Measurements from ENCODE around the gene STAT1. TPM values are rescaled to one million over a fixed set of nuclear protein-coding genes. Genes with fewer than 3 reads are reported as not detected.

Gene STAT1
- total RNA-seq, 1 donor from 2014 or later, result 61.7 TPM

DNA sequence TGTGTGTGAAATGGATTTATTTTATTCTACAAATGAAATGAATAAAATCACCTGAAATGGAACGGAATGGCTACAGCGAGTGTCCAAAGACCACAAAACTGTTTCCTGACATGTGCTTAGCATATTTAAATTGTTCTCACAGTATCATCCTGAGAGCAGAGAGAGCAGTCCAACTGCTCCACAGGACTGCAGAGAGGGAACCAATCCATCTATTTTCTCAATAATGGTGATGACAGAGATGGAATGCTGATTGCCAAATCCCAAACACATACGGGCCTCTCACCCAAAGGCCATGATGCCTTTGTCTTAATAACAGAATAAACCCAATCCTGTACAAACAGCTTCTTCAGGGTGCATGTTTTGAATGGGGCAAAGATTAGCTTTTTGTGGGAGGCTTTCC is 41.1 kb downstream of the STAT1 start:
- no peak overlapping the region for H3K4me3 ChIP-seq
- H3K9me3 ChIP-seq (ENCODE audit: low read depth), result no peaks in the 10 kb centered on the region
- no peak overlapping the region for H3K9ac ChIP-seq
- no peaks in the 10 kb centered on the region for H3K79me2 ChIP-seq (ENCODE audit: low read depth)
- no peaks in the 10 kb centered on the region for H3F3A ChIP-seq (ENCODE audit: low read depth)
- Mint-ChIP-seq H3K4me3 (no peak overlapping the region), H3K4me1 (no peaks in the 10 kb centered on the region), H3K9me3 (no peaks in the 10 kb centered on the region), H3K27ac (no peak overlapping the region), H3K36me3 (peaks cover 31% of the 10 kb centered on the region), H3K27me3 (ENCODE audit: insufficient read depth, low read depth) (no peaks in the 10 kb centered on the region)
- no peak overlapping the region for H3K4me2 ChIP-seq
- no peak overlapping the region for H3K27ac ChIP-seq
- H3K4me1 ChIP-seq, result no peaks in the 10 kb centered on the region
- no peaks in the 10 kb centered on the region for H3K27me3 ChIP-seq
- no peaks in the 10 kb centered on the region for H4K20me1 ChIP-seq (ENCODE audit: low read depth)
- no peak for DNase-seq (ENCODE audit: low spot score)
- H2AFZ ChIP-seq (replicated peaks), result no peak overlapping the region
- peaks cover 3% of the 10 kb centered on the region for H3K36me3 ChIP-seq
- TF ChIP-seq, protein P1, sequence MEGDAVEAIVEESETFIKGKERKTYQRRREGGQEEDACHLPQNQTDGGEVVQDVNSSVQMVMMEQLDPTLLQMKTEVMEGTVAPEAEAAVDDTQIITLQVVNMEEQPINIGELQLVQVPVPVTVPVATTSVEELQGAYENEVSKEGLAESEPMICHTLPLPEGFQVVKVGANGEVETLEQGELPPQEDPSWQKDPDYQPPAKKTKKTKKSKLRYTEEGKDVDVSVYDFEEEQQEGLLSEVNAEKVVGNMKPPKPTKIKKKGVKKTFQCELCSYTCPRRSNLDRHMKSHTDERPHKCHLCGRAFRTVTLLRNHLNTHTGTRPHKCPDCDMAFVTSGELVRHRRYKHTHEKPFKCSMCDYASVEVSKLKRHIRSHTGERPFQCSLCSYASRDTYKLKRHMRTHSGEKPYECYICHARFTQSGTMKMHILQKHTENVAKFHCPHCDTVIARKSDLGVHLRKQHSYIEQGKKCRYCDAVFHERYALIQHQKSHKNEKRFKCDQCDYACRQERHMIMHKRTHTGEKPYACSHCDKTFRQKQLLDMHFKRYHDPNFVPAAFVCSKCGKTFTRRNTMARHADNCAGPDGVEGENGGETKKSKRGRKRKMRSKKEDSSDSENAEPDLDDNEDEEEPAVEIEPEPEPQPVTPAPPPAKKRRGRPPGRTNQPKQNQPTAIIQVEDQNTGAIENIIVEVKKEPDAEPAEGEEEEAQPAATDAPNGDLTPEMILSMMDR (IDR thresholded peaks at IDR 0.05), result no peak
- TF ChIP-seq EZH2 (IDR thresholded peaks at IDR 0.05), result no peak
- no peak for TF ChIP-seq EZH2phosphoT487 (IDR thresholded peaks at IDR 0.05)

GRCh38 chr2:190972213-190972612 is 41.8 kb downstream of the STAT1 start:
- Histone ChIP-seq H3K36me3 (peaks cover 3% of the 10 kb centered on the region), H3K4me3 (no peak overlapping the region), H3K79me2 (ENCODE audit: low read depth) (no peaks in the 10 kb centered on the region), H3K27me3 (no peaks in the 10 kb centered on the region), H3K27ac (no peak overlapping the region), H3K9ac (no peak overlapping the region), H3K9me3 (ENCODE audit: low read depth) (no peaks in the 10 kb centered on the region), H2AFZ (replicated peaks) (no peak overlapping the region), H4K20me1 (ENCODE audit: low read depth) (no peaks in the 10 kb centered on the region), H3K4me1 (no peaks in the 10 kb centered on the region), H3F3A (ENCODE audit: low read depth) (no peaks in the 10 kb centered on the region), H3K4me2 (no peak overlapping the region)
- DNase-seq (ENCODE audit: low spot score), result no peak
- TF ChIP-seq, protein P1 (IDR thresholded peaks at IDR 0.05), result no peak
- no peak for TF ChIP-seq EZH2 (IDR thresholded peaks at IDR 0.05)
- TF ChIP-seq EZH2phosphoT487 (IDR thresholded peaks at IDR 0.05), result no peak
- Mint-ChIP-seq H3K4me3 (no peak overlapping the region), H3K9me3 (no peaks in the 10 kb centered on the region), H3K4me1 (no peaks in the 10 kb centered on the region), H3K27ac (no peak overlapping the region), H3K36me3 (peaks cover 27% of the 10 kb centered on the region), H3K27me3 (ENCODE audit: insufficient read depth, low read depth) (no peaks in the 10 kb centered on the region)

DNA sequence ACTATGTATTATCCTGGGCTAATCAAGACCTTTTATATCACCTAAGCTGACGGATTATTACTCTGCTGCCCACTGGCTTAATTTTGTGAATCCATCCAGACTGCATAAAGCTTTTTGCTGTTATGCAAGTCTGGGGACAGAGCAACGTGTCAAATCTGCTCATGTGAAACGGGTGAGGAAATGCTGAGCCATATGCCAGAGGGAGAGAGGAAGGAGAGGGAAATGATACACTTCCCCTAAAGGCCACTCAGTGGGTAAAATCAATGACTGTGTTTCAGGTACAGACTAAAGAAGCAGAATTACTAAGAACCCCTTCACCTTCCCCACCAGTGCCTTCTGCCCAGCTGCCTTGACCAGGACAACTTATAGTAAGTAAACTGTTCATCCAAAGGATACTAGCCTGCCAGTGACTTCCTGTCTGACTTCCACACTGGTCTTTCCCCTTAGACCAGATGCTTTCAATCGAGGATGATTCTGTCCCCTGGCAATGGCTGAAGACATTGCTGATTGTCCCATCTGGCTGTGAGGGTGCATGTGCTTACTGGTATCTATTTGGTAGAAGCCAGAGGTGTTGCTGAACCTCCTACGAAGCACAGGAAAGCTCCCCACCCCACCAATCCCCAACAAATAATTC is 43.0 kb downstream of the STAT1 start:
- no peak for TF ChIP-seq EZH2 (IDR thresholded peaks at IDR 0.05)
- TF ChIP-seq EZH2phosphoT487 (IDR thresholded peaks at IDR 0.05), result no peak
- TF ChIP-seq, protein P1 (IDR thresholded peaks at IDR 0.05), result no peak
- no peaks in the 10 kb centered on the region for H3F3A ChIP-seq (ENCODE audit: low read depth)
- H3K4me1 Mint-ChIP-seq, result no peaks in the 10 kb centered on the region
- no peaks in the 10 kb centered on the region for H3K9me3 Mint-ChIP-seq
- no peak overlapping the region for H3K27ac Mint-ChIP-seq
- DNase-seq (ENCODE audit: low spot score), result no peak
- H3K36me3 ChIP-seq, result peaks cover 3% of the 10 kb centered on the region
- no peak overlapping the region for H3K4me3 Mint-ChIP-seq
- no peak overlapping the region for H3K4me2 ChIP-seq
- H3K9ac ChIP-seq, result no peak overlapping the region
- no peak overlapping the region for H3K27ac ChIP-seq
- H3K9me3 ChIP-seq (ENCODE audit: low read depth), result no peaks in the 10 kb centered on the region
- no peaks in the 10 kb centered on the region for H3K79me2 ChIP-seq (ENCODE audit: low read depth)
- no peaks in the 10 kb centered on the region for H4K20me1 ChIP-seq (ENCODE audit: low read depth)
- H3K36me3 Mint-ChIP-seq, result peaks cover 27% of the 10 kb centered on the region
- H3K4me1 ChIP-seq, result no peaks in the 10 kb centered on the region
- H3K27me3 ChIP-seq, result no peaks in the 10 kb centered on the region
- H3K4me3 ChIP-seq, result no peak overlapping the region
- no peak overlapping the region for H2AFZ ChIP-seq (replicated peaks)
- no peaks in the 10 kb centered on the region for H3K27me3 Mint-ChIP-seq (ENCODE audit: insufficient read depth, low read depth)

All from neural progenitor cell (in vitro differentiated cells).